Retinal pigment epithelial cell (primary cell): ENCODE measurements around the gene OR5C1.
A peak's percentile ranks its signal among the peaks of the same experiment; 100 is the strongest.
"Not testable (repeated sequence)": the region's sequence is repeated elsewhere in the genome, so short reads cannot be mapped to it uniquely, and the experiment has no call there.

Experiments used
- DNase-seq: peaks from one replicate; pipeline ENCODE4 v3.0.0-alpha.2; 2010; ENCODE audit warnings: low read depth
- H3K4me3 ChIP-seq: 2 replicates; pipeline ENCODE4 v1.5.1; 2011; ENCODE audit warnings: mild to moderate bottlenecking, low read length, control low read depth, moderate library complexity
- CTCF ChIP-seq: conservative IDR thresholded peaks from 2 replicates; pipeline ENCODE4 v1.5.1; 2011; ENCODE audit warnings: low read depth, low read length, control low read depth, inconsistent platforms

OR5C1 gene

GRCh38 chr9:122821278-122821943 lies 32.7 kb downstream of the OR5C1 start:
- H3K4me3 ChIP-seq = no peak overlapping the region
- no peak for TF ChIP-seq CTCF
- no peak for DNase-seq

GRCh38 chr9:122822056-122822455 lies 33.3 kb downstream of the OR5C1 start:
- H3K4me3 ChIP-seq = no peak overlapping the region
- TF ChIP-seq CTCF = no peak
- DNase-seq = no peak

DNA sequence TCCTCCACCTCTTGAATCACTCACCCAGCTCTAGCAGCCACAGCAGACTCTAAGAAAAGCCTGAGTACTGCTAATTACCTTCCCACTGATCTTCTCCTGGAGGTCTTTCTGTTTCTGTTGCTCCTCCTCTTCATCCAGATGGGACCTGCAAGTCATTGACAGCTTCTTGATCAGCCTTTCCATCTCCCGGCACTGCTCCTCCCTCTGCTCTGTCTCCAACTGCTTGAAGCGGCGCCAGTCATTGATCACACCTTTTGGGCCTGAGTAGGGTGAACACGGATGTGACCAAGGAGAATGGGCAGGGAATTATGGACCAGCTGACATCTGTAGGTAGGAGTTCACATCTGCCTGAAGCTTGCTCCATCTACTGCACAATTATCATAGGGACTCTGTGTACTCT lies 34.2 kb downstream of the OR5C1 start:
- no peak overlapping the region for H3K4me3 ChIP-seq
- no peak for DNase-seq
- TF ChIP-seq CTCF = no peak

- DNase-seq = no peak
- no peak for TF ChIP-seq CTCF
- peak overlapping the region; percentile 99 for H3K4me3 ChIP-seq
Measured at GRCh38 chr9:122827761-122828093, 39.0 kb downstream of the OR5C1 start.

- not testable (repeated sequence) for DNase-seq
- H3K4me3 ChIP-seq = peak overlapping the region; percentile 99
Measured at GRCh38 chr9:122828965-122829284, 40.2 kb downstream of the OR5C1 start.

DNA sequence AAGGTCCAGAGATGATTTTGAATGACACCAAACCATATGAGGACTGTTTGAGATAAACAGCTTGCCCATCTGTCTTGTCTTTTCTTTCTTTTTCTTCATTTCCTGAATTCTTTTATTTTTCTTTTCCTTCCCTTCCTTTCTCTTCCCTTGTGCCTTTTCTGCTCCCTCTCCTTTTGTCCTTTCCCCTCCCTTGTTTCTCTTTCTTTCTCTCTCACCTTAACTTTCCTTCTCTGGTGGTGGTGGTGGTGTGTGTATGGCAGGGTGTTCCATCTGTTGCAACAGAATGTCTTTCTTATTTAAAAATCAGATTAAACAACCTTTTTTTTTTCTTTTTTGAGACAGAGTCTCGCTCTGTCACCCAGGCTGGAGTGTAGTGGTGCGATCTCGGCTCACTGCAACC lies 43.5 kb downstream of the OR5C1 start:
- no peak for TF ChIP-seq CTCF
- no peak for DNase-seq
- H3K4me3 ChIP-seq = no peak overlapping the region

- no peak for DNase-seq
- H3K4me3 ChIP-seq = no peak overlapping the region
- no peak for TF ChIP-seq CTCF
Measured at GRCh38 chr9:122835313-122835731, 46.6 kb downstream of the OR5C1 start.

GRCh38 chr9:122837266-122837850 lies 48.6 kb downstream of the OR5C1 start:
- TF ChIP-seq CTCF = no peak
- no peak for DNase-seq
- no peak overlapping the region for H3K4me3 ChIP-seq
